Panc1 (cell line): ENCODE data around the gene ALG12.

ENCODE experiments used
- POLR2AphosphoS5 ChIP-seq: IDR thresholded peaks from 2 replicates; pipeline ENCODE4 v1.6.1; 2012; ENCODE audit warnings: mild to moderate bottlenecking, low read depth, low read length, moderate library complexity
- SIN3A ChIP-seq: IDR thresholded peaks from 2 replicates; pipeline ENCODE4 v1.6.1; 2012; ENCODE audit warnings: low read depth, mild to moderate bottlenecking, low read length, moderate library complexity, borderline replicate concordance; ENCODE audit not compliant: insufficient read depth
- TCF7L2 ChIP-seq: IDR thresholded peaks from 2 replicates; pipeline ENCODE4 v1.6.1; 2011; ENCODE audit warnings: mild to moderate bottlenecking, low read depth, low read length, inconsistent platforms
- TF ChIP-seq, protein P1 (sequence below): fragments of 450-650 bp; IDR thresholded peaks from 2 replicates; pipeline ENCODE4 v1.5.1; 2017; ENCODE audit warnings: mild to moderate bottlenecking
- TF ChIP-seq, protein P2 (sequence below), 2 experiments: IDR thresholded peaks; 2 replicates each; pipeline ENCODE4 v1.6.1; 2011 to 2012; ENCODE audit warnings: low read depth in 2 of 2, control low read depth in 1 of 2, low read length in 1 of 2, mild to moderate bottlenecking in 1 of 2, moderate library complexity in 1 of 2; ENCODE audit not compliant: insufficient read depth in 1 of 2

DNA sequence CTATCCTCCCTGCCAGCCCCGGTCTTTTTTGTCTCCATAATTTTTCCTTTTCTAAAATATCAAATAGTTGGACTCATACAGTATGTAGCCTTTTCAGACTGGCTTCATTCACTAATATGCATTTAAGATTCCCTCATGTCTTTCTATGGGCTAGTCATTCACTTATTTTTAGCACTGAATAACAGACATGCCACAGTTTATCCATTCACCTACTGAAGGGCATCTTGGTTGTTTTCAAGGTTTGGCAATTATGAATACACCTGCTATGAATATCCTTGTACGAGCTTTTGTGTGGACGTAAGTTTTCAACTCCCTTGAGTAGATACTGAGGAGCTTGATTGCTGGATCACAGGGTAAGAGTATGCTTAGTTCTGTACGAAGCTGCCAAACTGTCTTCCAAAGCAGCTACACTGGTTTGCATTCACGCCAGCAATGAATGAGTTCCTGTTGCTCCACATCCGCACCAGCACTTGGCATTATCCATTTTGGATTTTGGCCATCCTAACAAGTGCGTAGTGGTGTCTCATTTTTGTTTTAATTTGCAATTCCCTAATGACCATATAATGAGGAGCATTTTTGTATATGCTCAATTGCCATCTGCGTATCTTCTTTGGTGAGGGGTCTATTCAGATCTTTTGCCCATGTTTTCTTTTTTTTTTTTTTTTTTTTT lies 21.1 kb downstream of the ALG12 start:
- TF ChIP-seq, protein P1, sequence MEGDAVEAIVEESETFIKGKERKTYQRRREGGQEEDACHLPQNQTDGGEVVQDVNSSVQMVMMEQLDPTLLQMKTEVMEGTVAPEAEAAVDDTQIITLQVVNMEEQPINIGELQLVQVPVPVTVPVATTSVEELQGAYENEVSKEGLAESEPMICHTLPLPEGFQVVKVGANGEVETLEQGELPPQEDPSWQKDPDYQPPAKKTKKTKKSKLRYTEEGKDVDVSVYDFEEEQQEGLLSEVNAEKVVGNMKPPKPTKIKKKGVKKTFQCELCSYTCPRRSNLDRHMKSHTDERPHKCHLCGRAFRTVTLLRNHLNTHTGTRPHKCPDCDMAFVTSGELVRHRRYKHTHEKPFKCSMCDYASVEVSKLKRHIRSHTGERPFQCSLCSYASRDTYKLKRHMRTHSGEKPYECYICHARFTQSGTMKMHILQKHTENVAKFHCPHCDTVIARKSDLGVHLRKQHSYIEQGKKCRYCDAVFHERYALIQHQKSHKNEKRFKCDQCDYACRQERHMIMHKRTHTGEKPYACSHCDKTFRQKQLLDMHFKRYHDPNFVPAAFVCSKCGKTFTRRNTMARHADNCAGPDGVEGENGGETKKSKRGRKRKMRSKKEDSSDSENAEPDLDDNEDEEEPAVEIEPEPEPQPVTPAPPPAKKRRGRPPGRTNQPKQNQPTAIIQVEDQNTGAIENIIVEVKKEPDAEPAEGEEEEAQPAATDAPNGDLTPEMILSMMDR: no peak
- TF ChIP-seq POLR2AphosphoS5 (no peak), TCF7L2 (no peak), SIN3A (no peak)
- TF ChIP-seq, protein P2, sequence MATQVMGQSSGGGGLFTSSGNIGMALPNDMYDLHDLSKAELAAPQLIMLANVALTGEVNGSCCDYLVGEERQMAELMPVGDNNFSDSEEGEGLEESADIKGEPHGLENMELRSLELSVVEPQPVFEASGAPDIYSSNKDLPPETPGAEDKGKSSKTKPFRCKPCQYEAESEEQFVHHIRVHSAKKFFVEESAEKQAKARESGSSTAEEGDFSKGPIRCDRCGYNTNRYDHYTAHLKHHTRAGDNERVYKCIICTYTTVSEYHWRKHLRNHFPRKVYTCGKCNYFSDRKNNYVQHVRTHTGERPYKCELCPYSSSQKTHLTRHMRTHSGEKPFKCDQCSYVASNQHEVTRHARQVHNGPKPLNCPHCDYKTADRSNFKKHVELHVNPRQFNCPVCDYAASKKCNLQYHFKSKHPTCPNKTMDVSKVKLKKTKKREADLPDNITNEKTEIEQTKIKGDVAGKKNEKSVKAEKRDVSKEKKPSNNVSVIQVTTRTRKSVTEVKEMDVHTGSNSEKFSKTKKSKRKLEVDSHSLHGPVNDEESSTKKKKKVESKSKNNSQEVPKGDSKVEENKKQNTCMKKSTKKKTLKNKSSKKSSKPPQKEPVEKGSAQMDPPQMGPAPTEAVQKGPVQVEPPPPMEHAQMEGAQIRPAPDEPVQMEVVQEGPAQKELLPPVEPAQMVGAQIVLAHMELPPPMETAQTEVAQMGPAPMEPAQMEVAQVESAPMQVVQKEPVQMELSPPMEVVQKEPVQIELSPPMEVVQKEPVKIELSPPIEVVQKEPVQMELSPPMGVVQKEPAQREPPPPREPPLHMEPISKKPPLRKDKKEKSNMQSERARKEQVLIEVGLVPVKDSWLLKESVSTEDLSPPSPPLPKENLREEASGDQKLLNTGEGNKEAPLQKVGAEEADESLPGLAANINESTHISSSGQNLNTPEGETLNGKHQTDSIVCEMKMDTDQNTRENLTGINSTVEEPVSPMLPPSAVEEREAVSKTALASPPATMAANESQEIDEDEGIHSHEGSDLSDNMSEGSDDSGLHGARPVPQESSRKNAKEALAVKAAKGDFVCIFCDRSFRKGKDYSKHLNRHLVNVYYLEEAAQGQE (IDR thresholded peaks at IDR 0.05; ENCODE audit: insufficient read depth in 1 of 2, low read depth in 2 of 2, low read length in 1 of 2): no peak
